Measurements from ENCODE around the gene VEZT. TPM values are rescaled to one million over a fixed set of nuclear protein-coding genes. Genes with fewer than 3 reads are reported as not detected.
"Not testable (repeated sequence)": the region's sequence is repeated elsewhere in the genome, so short reads cannot be mapped to it uniquely, and the experiment has no call there.

VEZT gene
- total RNA-seq, 4 donors from 2014 or later, result 60.5 to 110 (median 73.5) TPM

DNA sequence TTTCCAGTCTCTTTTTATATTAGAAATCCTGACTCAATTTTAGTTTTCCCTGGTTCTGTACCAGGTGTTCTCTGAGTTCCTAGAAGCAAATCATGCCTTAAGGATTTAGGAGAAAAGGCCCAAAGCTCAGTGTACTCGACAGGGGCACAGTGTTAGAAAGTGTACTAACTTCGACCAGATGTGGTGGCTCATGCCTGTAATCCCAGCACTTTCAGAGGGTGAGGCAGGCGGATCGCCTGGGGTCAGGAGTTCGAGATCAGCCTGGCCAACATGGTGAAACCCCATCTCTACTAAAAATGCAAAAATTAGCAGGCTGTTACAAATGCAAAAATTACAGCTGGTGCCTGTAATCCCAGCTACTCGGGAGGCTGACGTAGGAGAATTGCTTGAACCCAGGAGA is 12.0 kb downstream of the VEZT start:
- DNase-seq (ENCODE audit: low spot score in 2 of 2), result no peak
- Histone ChIP-seq H3K27ac (no peak overlapping the region), H3K4me1 (peaks cover 0 to 50% (median 4%) of the 10 kb centered on the region in 4 donors), H3K36me3 (peaks cover 0 to 8% (median 0%) of the 10 kb centered on the region in 3 donors), H3K4me3 (no peak overlapping the region), H3K27me3 (no peaks in the 10 kb centered on the region), H3K9me3 (no peaks in the 10 kb centered on the region)
- TF ChIP-seq POLR2A (IDR thresholded peaks at IDR 0.05) (no peak), EP300 (IDR thresholded peaks at IDR 0.05) (no peak)
- TF ChIP-seq, protein P1, sequence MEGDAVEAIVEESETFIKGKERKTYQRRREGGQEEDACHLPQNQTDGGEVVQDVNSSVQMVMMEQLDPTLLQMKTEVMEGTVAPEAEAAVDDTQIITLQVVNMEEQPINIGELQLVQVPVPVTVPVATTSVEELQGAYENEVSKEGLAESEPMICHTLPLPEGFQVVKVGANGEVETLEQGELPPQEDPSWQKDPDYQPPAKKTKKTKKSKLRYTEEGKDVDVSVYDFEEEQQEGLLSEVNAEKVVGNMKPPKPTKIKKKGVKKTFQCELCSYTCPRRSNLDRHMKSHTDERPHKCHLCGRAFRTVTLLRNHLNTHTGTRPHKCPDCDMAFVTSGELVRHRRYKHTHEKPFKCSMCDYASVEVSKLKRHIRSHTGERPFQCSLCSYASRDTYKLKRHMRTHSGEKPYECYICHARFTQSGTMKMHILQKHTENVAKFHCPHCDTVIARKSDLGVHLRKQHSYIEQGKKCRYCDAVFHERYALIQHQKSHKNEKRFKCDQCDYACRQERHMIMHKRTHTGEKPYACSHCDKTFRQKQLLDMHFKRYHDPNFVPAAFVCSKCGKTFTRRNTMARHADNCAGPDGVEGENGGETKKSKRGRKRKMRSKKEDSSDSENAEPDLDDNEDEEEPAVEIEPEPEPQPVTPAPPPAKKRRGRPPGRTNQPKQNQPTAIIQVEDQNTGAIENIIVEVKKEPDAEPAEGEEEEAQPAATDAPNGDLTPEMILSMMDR (IDR thresholded peaks at IDR 0.05), result no peak
- WGBS, 2 donors, result 84 to 87% methylated on average over 7 of the region's 7 CpGs

DNA sequence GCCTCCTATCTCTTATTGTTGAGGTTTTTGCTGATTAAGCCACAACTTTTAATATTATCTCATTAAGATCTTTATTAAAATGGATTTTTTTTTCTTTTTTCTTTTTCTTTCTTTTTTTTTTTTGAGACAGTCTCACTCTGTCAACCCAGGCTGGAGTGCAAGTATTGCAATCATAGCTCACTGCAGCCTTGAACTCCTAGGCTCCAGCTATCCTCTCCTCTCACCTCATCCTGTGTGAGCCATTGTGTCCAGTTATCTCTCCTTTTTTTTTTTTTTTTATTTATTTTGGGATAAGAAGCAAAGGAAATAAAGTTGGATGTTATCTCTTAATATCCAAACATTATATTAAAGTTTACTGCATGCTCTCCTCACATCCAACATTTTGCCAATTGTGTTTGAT is 12.7 kb downstream of the VEZT start:
- no peak overlapping the region for H3K27ac ChIP-seq
- TF ChIP-seq POLR2A (IDR thresholded peaks at IDR 0.05) (no peak), EP300 (IDR thresholded peaks at IDR 0.05) (no peak)
- TF ChIP-seq, protein P1 (IDR thresholded peaks at IDR 0.05), result no peak

DNA sequence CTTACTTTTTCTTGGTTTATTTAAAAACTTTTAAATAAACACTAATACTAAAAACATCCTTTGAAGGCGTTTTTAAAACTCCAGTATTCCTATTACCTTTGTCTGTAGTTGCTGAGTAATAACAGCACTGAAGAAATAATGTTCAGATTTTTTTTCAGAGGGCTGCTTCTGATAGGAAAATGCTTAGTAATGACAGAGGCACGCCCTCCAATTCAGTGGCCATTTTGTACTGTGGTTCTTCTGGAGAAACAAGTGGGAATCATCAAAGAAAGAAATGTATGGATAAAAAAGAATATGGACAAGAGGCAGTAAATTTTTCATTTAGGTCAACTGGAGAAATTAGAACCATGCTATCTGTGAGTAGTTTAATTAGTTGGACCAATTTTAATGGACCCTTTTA is 13.6 kb downstream of the VEZT start:
- TF ChIP-seq, protein P1 (IDR thresholded peaks at IDR 0.05), result no peak
- no peak for TF ChIP-seq POLR2A (IDR thresholded peaks at IDR 0.05)
- Histone ChIP-seq H3K36me3 (peaks cover 0 to 1% (median 0%) of the 10 kb centered on the region in 3 donors), H3K9me3 (no peaks in the 10 kb centered on the region), H3K4me1 (peaks cover 0 to 50% (median 4%) of the 10 kb centered on the region in 4 donors), H3K27ac (peak overlapping the region in 1 of 4 donors; percentile 14), H3K27me3 (no peaks in the 10 kb centered on the region), H3K4me3 (no peak overlapping the region)
- 59 to 61% methylated on average over 2 of the region's 2 CpGs for WGBS, 2 donors
- no peak for DNase-seq (ENCODE audit: low spot score in 2 of 2)

More for the DNA sequence above, 12.7 kb downstream of the VEZT start:
- Histone ChIP-seq H3K4me1 (peaks cover 0 to 50% (median 4%) of the 10 kb centered on the region in 4 donors), H3K27me3 (no peaks in the 10 kb centered on the region), H3K9me3 (no peaks in the 10 kb centered on the region), H3K4me3 (no peak overlapping the region), H3K36me3 (peaks cover 0 to 2% (median 0%) of the 10 kb centered on the region in 3 donors)
- no peak for DNase-seq (ENCODE audit: low spot score in 2 of 2)

DNA sequence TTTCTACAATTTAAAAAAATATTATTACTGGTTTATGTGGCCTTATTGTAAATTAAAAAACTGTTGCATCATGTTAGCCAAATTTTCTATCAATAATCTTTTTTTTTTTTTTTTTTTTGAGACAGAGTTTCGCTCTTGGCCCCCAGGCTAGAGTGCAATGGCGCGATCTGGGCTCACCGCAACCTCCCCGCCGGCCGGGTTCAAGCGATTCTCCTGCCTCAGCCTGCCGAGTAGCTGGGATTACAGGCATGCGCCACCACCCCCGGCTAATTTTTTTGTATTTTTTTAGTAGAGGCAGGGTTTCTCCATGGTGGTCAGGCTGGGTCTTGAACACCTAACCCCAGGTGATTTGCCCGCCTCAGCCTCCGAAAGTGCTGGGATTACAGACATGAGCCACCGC is 16.6 kb downstream of the VEZT start:
- 98% methylated on average over 14 of the region's 14 CpGs for WGBS, 2 donors
- H3K27ac ChIP-seq; H3K4me3 ChIP-seq; H3K27me3 ChIP-seq; DNase-seq (ENCODE audit: low spot score in 2 of 2); H3K36me3 ChIP-seq; H3K9me3 ChIP-seq: not testable (repeated sequence)
- H3K4me1 ChIP-seq, result peaks cover 0 to 36% (median 0%) of the 10 kb centered on the region in 4 donors

DNA sequence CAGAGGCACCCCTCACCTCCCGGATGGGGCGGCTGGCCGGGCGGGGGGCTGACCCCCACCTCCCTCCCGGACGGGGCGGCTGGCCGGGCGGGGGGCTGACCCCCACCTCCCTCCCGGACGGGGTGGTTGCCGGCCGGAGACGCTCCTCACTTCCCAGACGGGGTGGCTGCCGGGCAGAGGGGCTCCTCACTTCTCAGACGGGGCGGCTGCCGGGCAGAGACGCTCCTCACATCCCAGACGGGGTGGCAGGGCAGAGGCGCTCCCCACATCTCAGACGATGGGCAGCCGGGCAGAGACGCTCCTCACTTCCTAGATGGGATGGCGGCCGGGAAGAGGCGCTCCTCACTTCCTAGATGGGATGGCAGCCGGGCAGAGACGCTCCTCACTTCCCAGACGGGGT is 18.0 kb downstream of the VEZT start:
- 94 to 96% methylated on average over 15 to 19 of the region's 31 CpGs for WGBS, 2 donors
- H3K4me3 ChIP-seq; H3K27ac ChIP-seq; DNase-seq (ENCODE audit: low spot score in 2 of 2); H3K9me3 ChIP-seq; H3K27me3 ChIP-seq; H3K36me3 ChIP-seq: not testable (repeated sequence)
- peaks cover 0 to 27% (median 0%) of the 10 kb centered on the region in 4 donors for H3K4me1 ChIP-seq

DNA sequence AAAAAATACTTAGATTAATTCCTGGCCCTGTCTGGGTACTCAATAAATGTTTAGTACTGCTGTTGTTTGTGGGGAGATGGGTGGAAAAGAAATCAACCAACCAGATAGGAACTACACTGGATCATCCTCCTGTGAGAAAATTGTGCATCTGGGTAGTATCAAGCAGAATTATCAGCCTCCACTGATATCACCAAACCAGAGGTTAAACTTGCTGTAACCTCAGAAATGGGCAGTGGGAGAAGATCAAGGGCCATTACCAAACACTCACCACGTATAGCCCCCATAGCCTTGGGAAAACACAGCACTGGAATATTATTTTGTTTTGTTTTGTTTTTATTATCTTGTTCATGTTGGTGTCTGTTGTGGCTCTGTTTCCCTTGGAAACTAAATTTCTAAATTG is 19.7 kb downstream of the VEZT start:
- Histone ChIP-seq H3K27me3 (no peaks in the 10 kb centered on the region), H3K4me1 (peaks cover 0 to 12% (median 0%) of the 10 kb centered on the region in 4 donors), H3K27ac (no peak overlapping the region), H3K4me3 (no peak overlapping the region), H3K9me3 (no peaks in the 10 kb centered on the region), H3K36me3 (peaks cover 0 to 10% (median 0%) of the 10 kb centered on the region in 3 donors)
- no peak for DNase-seq (ENCODE audit: low spot score in 2 of 2)
- 44 to 52% methylated on average over 1 of the region's 1 CpG for WGBS, 2 donors
- TF ChIP-seq, protein P1 (IDR thresholded peaks at IDR 0.05), result no peak
- no peak for TF ChIP-seq POLR2A (IDR thresholded peaks at IDR 0.05)
- no peak for TF ChIP-seq EP300 (IDR thresholded peaks at IDR 0.05)

All from tibial nerve (tissue), 4 donors.